Endothelial cell of umbilical vein (primary cell): ENCODE measurements around the gene CNMD.

Experiments used
- EZH2 ChIP-seq: IDR thresholded peaks from 2 replicates; pipeline ENCODE4 v1.6.1; 2012; ENCODE audit warnings: borderline replicate concordance, low read depth, mild to moderate bottlenecking, moderate library complexity, low read length, inconsistent platforms; ENCODE audit not compliant: severe bottlenecking
- JUN ChIP-seq: IDR thresholded peaks from 2 replicates; pipeline ENCODE4 v1.6.1; 2011; ENCODE audit warnings: borderline replicate concordance, low read depth; ENCODE audit not compliant: insufficient read length, insufficient read depth
- MYC ChIP-seq: IDR thresholded peaks from one replicate; pipeline ENCODE4 v1.6.1; 2011; ENCODE audit warnings: mild to moderate bottlenecking, low read depth, low read length
- POLR2A ChIP-seq: IDR thresholded peaks from 2 replicates; pipeline ENCODE4 v1.6.1; 2012; ENCODE audit warnings: low read depth, mild to moderate bottlenecking, control low read depth, low read length

GRCh38 chr13:52782471-52783448, 43.1 kb upstream of the CNMD start:
- TF ChIP-seq POLR2A: no peak
- no peak for TF ChIP-seq JUN
- TF ChIP-seq EZH2: no peak
- no peak for TF ChIP-seq MYC
